Breast epithelium (tissue), 4 donors: ENCODE data around the gene TNNI2. TPM values are rescaled to one million over a fixed set of nuclear protein-coding genes. Genes with fewer than 3 reads are reported as not detected.

ENCODE experiments used
- DNase-seq, 2 donors: peaks; one replicate each; pipeline ENCODE4 v3.0.0-alpha.2; 2019; ENCODE audit warnings: low spot score in 2 of 2
- H3K27ac ChIP-seq, 2 donors: fragments of 200-600 bp; sonication (generic) in 1 of 2; one replicate each; pipeline ENCODE4 v1.5.1; 2016 to 2019; ENCODE audit warnings: mild to moderate bottlenecking in 1 of 2
- H3K27me3 ChIP-seq, 2 donors: fragments of 200-600 bp; sonication (generic) in 1 of 2; one replicate each; pipeline versions ENCODE4 v1.5.1 to v1.6.0; 2017 to 2019; ENCODE audit warnings: control low read depth in 1 of 2, mild to moderate bottlenecking in 1 of 2
- H3K36me3 ChIP-seq: fragments of 200-600 bp; one replicate; pipeline ENCODE4 v1.5.1; 2019
- H3K4me1 ChIP-seq, 2 donors: fragments of 200-600 bp; sonication (generic); one replicate each; pipeline ENCODE4 v1.5.1; 2016 to 2019; ENCODE audit warnings: control low read depth in 1 of 2
- H3K4me3 ChIP-seq, 3 donors: fragments of 200-600 bp; sonication (generic); 1 replicate in 2 of 3; 2 replicates in 1 of 3; pipeline ENCODE4 v1.5.1; 2016 to 2019; ENCODE audit warnings: mild to moderate bottlenecking in 3 of 3, moderate library complexity in 2 of 3
- H3K9me3 ChIP-seq, 2 donors: fragments of 200-600 bp; sonication (generic) in 1 of 2; one replicate each; pipeline ENCODE4 v1.5.1; 2016 to 2019; ENCODE audit warnings: control low read depth in 1 of 2
- CTCF ChIP-seq, 3 donors: fragments of 450-650 bp; IDR thresholded peaks; one replicate each; pipeline ENCODE4 v1.5.1; 2016 to 2017; ENCODE audit warnings: antibody characterized with exemption in 3 of 3, mild to moderate bottlenecking in 3 of 3, moderate library complexity in 3 of 3
- POLR2A ChIP-seq: fragments of 450-650 bp; IDR thresholded peaks from one replicate; pipeline ENCODE4 v1.6.1; 2016; ENCODE audit warnings: antibody characterized with exemption, mild to moderate bottlenecking, moderate library complexity
- POLR2AphosphoS5 ChIP-seq, 3 donors: sonication (generic); formaldehyde crosslinking; IDR thresholded peaks; one replicate each; pipeline ENCODE4 v1.6.1; 2017; ENCODE audit warnings: antibody characterized with exemption in 3 of 3
- intact Hi-C: fragments of 100-400 bp; cut with DNase I; formaldehyde crosslinking; loops from one replicate; pipeline ENCODE4 v1.15.1; 2023; ENCODE audit warnings: low total_unique reads
- total RNA-seq, 3 donors: library from RNA; depleted of rRNA; stranded (reverse); fragments of >200 nt; gene quantifications; one replicate each; pipeline ENCODE4 v1.1.0, GENCODE V29; 2016

TNNI2 gene
- total RNA-seq, 3 donors from 2014 or later = 1.6 to 5.6 TPM; not detected in 1

- no peak for DNase-seq
- H3K4me3 ChIP-seq = no peak overlapping the region
- H3K4me1 ChIP-seq = no peaks in the 10 kb centered on the region
- H3K36me3 ChIP-seq = no peaks in the 10 kb centered on the region
- TF ChIP-seq CTCF (IDR thresholded peaks at IDR 0.05) (no peak), POLR2AphosphoS5 (IDR thresholded peaks at IDR 0.05) (no peak), POLR2A (no peak)
- no peaks in the 10 kb centered on the region for H3K27me3 ChIP-seq
- H3K9me3 ChIP-seq = no peaks in the 10 kb centered on the region
- H3K27ac ChIP-seq = no peak overlapping the region
- intact Hi-C loops = loop anchor here (1.0 to 10.0 kb wide), 2 partner anchors 20 to 315 kb away; no protein-coding TSS in a partner anchor
Observed at GRCh38 chr11:1839924-1840779, 1.4 kb downstream of the TNNI2 start.

DNA sequence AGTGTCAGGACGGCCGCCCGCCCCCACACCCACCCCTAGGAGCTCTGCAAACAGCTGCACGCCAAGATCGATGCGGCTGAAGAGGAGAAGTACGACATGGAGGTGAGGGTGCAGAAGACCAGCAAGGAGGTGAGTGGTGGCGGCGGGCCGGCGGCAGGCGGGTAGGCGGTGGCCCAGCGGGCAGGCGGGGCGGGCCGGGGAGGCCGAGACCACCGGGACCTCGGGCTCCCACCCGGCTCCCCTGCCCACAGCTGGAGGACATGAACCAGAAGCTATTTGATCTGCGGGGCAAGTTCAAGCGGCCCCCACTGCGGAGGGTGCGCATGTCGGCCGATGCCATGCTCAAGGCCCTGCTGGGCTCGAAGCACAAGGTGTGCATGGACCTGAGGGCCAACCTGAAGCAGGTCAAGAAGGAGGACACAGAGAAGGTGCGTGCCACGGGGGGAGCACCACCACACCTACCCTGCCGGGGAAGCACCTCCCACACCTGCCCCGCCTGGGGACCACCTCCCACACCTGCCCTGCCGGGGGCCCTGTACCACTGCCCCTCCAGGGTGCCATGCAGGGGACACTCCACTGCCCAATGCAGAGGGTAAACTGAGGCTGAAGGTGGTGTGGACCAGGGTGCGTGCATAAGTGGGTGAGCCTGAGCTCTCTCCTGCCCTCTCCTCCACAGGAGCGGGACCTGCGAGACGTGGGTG, 2.1 kb downstream of the TNNI2 start:
- H3K27me3 ChIP-seq = no peaks in the 10 kb centered on the region
- no peak overlapping the region for H3K27ac ChIP-seq
- no peaks in the 10 kb centered on the region for H3K36me3 ChIP-seq
- no peaks in the 10 kb centered on the region for H3K4me1 ChIP-seq
- H3K9me3 ChIP-seq = no peaks in the 10 kb centered on the region
- no peak for DNase-seq
- H3K4me3 ChIP-seq = no peak overlapping the region
- intact Hi-C loops = no loop called here
- TF ChIP-seq POLR2A = no peak
- no peak for TF ChIP-seq CTCF (IDR thresholded peaks at IDR 0.05)
- no peak for TF ChIP-seq POLR2AphosphoS5 (IDR thresholded peaks at IDR 0.05)

GRCh38 chr11:1841511-1842148, 2.8 kb downstream of the TNNI2 start:
- intact Hi-C loops = no loop called here
- Histone ChIP-seq H3K9me3 (no peaks in the 10 kb centered on the region), H3K4me3 (no peak overlapping the region), H3K36me3 (no peaks in the 10 kb centered on the region), H3K4me1 (no peaks in the 10 kb centered on the region), H3K27me3 (no peaks in the 10 kb centered on the region), H3K27ac (no peak overlapping the region)
- DNase-seq = no peak
- TF ChIP-seq CTCF (IDR thresholded peaks at IDR 0.05) (no peak), POLR2AphosphoS5 (IDR thresholded peaks at IDR 0.05) (no peak), POLR2A (no peak)

GRCh38 chr11:1842149-1843097, 3.6 kb downstream of the TNNI2 start:
- no peaks in the 10 kb centered on the region for H3K4me1 ChIP-seq
- TF ChIP-seq POLR2A = no peak
- no peak for TF ChIP-seq CTCF (IDR thresholded peaks at IDR 0.05)
- no peak for TF ChIP-seq POLR2AphosphoS5 (IDR thresholded peaks at IDR 0.05)
- no peaks in the 10 kb centered on the region for H3K9me3 ChIP-seq
- no peaks in the 10 kb centered on the region for H3K36me3 ChIP-seq
- H3K4me3 ChIP-seq = no peak overlapping the region
- no peak for DNase-seq
- intact Hi-C loops = no loop called here
- H3K27me3 ChIP-seq = no peaks in the 10 kb centered on the region
- no peak overlapping the region for H3K27ac ChIP-seq
